B cell (primary cell): ENCODE results near the gene R3HDM4.

ENCODE experiments used
- CTCF ChIP-seq: fragments of 200-600 bp; IDR thresholded peaks from one replicate; pipeline ENCODE4 v1.8.0; 2022; ENCODE audit warnings: antibody characterized with exemption, mild to moderate bottlenecking
- EZH2 ChIP-seq: IDR thresholded peaks from 2 replicates; pipeline ENCODE4 v1.6.1; 2012; ENCODE audit warnings: borderline replicate concordance, low read depth, mild to moderate bottlenecking, moderate library complexity, low read length; ENCODE audit not compliant: insufficient read depth, poor library complexity, severe bottlenecking

- TF ChIP-seq CTCF = no peak
- no peak for TF ChIP-seq EZH2
These were observed 589 bp downstream of the R3HDM4 start for GRCh38 chr19:912181-913079.
